SK-N-SH (cell line): ENCODE measurements around the gene SRGAP1. TPM values are rescaled to one million over a fixed set of nuclear protein-coding genes. Genes with fewer than 3 reads are reported as not detected.

ENCODE experiments used
- CTCF ChIA-PET: fragments of 300-600, 350-600 bp; formaldehyde crosslinking; extraction: SDS; loops from one replicate; lab custom pipeline; 2021; lab: Yijun Ruan, JAX
- POLR2A ChIA-PET: fragments of 350-600 bp; sonication (Branson Sonifier 250); formaldehyde crosslinking; extraction: SDS; loops from one replicate; lab custom pipeline; 2020; ENCODE audit warnings: antibody characterized with exemption, inconsistent platforms; lab: Yijun Ruan, JAX
- DNase-seq: peaks from one replicate; pipeline ENCODE4 v3.0.0; 2012
- H2AFZ ChIP-seq: fragments of 200-600 bp; sonication (generic); 2 replicates; pipeline ENCODE4 v1.8.1; 2016; ENCODE audit warnings: antibody characterized with exemption, mild to moderate bottlenecking, low read depth
- H3F3A ChIP-seq: fragments of 200-600 bp; sonication (generic); replicated peaks from 2 replicates; pipeline ENCODE3; 2016; ENCODE audit warnings: antibody characterized with exemption, mild to moderate bottlenecking; ENCODE audit not compliant: insufficient read depth
- H3K27ac ChIP-seq, 2 experiments: fragments of 200-500 bp in 1 of 2; fragments of 200-600 bp in 1 of 2; sonication (Bioruptor generic) in 1 of 2; sonication (generic), shearing (Covaris generic) in 1 of 2; 2 replicates each; pipeline versions ENCODE4 v1.5.1 to v1.6.1; 2014 to 2016; ENCODE audit warnings: low read depth in 2 of 2, inconsistent platforms in 1 of 2, low read length in 1 of 2, mild to moderate bottlenecking in 1 of 2, mixed read lengths in 1 of 2
- H3K27me3 ChIP-seq: fragments of 200-600 bp; sonication (generic), shearing (Covaris generic); 2 replicates; pipeline ENCODE4 v1.6.1; 2016; ENCODE audit warnings: mixed run types; ENCODE audit not compliant: insufficient read depth
- H3K36me3 ChIP-seq, 2 experiments: fragments of 200-500 bp in 1 of 2; fragments of 200-600 bp in 1 of 2; sonication (Bioruptor generic) in 1 of 2; sonication (generic) in 1 of 2; replicated peaks in 1 of 2; 2 replicates each; pipeline versions ENCODE3 to v1.5.1; 2014 to 2016; ENCODE audit warnings: low read length in 1 of 2, mild to moderate bottlenecking in 1 of 2; ENCODE audit not compliant: insufficient read depth in 2 of 2, control insufficient read depth in 1 of 2
- H3K4me1 ChIP-seq, 2 experiments: fragments of 200-500 bp in 1 of 2; fragments of 200-600 bp in 1 of 2; sonication (Bioruptor generic) in 1 of 2; sonication (generic), shearing (Covaris generic) in 1 of 2; 2 replicates each; pipeline versions ENCODE4 v1.5.1 to v1.6.1; 2014 to 2016; ENCODE audit warnings: low read depth in 1 of 2, low read length in 1 of 2, mixed run types in 1 of 2; ENCODE audit not compliant: insufficient read depth in 2 of 2, control insufficient read depth in 1 of 2
- H3K4me2 ChIP-seq: fragments of 200-600 bp; sonication (generic), shearing (Covaris generic); 2 replicates; pipeline ENCODE4 v1.6.1; 2017; ENCODE audit warnings: mixed run types
- H3K4me3 ChIP-seq, 2 experiments: fragments of 200-500 bp in 1 of 2; fragments of 200-600 bp in 1 of 2; sonication (Bioruptor generic) in 1 of 2; sonication (generic), shearing (Covaris generic) in 1 of 2; 2 replicates each; pipeline versions ENCODE4 v1.5.1 to v1.8.1; 2014 to 2016; ENCODE audit warnings: low read depth in 2 of 2, inconsistent platforms in 1 of 2, low read length in 1 of 2, mild to moderate bottlenecking in 1 of 2, mixed read lengths in 1 of 2, moderate library complexity in 1 of 2
- H3K79me2 ChIP-seq: fragments of 200-600 bp; sonication (generic); 2 replicates; pipeline ENCODE4 v1.8.1; 2017; ENCODE audit warnings: mild to moderate bottlenecking; ENCODE audit not compliant: insufficient read depth
- H3K9ac ChIP-seq: fragments of 200-600 bp; sonication (generic); 2 replicates; pipeline ENCODE4 v1.6.1; 2017; ENCODE audit warnings: mixed run types
- H3K9me2 ChIP-seq: fragments of 200-600 bp; sonication (generic); 2 replicates; pipeline ENCODE4 v1.6.1; 2017; ENCODE audit warnings: mixed run types
- H3K9me3 ChIP-seq: fragments of 200-600 bp; sonication (generic); 2 replicates; pipeline ENCODE4 v1.6.1; 2017; ENCODE audit warnings: mixed run types, mild to moderate bottlenecking, moderate library complexity
- H4K20me1 ChIP-seq: fragments of 200-600 bp; sonication (generic); 2 replicates; pipeline ENCODE4 v1.6.1; 2017; ENCODE audit warnings: mild to moderate bottlenecking, mixed run types; ENCODE audit not compliant: insufficient read depth
- CHD2 ChIP-seq: fragments of 150-350 bp; IDR thresholded peaks from 2 replicates; pipeline ENCODE4 v1.6.1; 2018; ENCODE audit warnings: low read length; ENCODE audit not compliant: partially characterized antibody
- ELF1 ChIP-seq: IDR thresholded peaks from 2 replicates; pipeline ENCODE4 v1.4.0; 2012
- EZH2phosphoT487 ChIP-seq: fragments of 200-600 bp; sonication (generic); IDR thresholded peaks from 2 replicates; pipeline ENCODE4 v1.6.1; 2017; ENCODE audit warnings: low read depth, mixed run types, mild to moderate bottlenecking, antibody characterized with exemption, moderate library complexity, borderline replicate concordance
- FOXJ3 ChIP-seq: sonication (generic); formaldehyde crosslinking; IDR thresholded peaks from 2 replicates; pipeline ENCODE4 v1.5.1; 2020; ENCODE audit warnings: mild to moderate bottlenecking, missing genetic modification reagents
- FOXM1 ChIP-seq: IDR thresholded peaks from 2 replicates; pipeline ENCODE4 v1.4.0; 2012; ENCODE audit warnings: low read depth, mild to moderate bottlenecking
- MEF2A ChIP-seq: IDR thresholded peaks from 2 replicates; pipeline ENCODE4 v1.4.0; 2012; ENCODE audit warnings: low read depth, borderline replicate concordance
- MXI1 ChIP-seq: IDR thresholded peaks from 2 replicates; pipeline ENCODE4 v1.6.1; 2012; ENCODE audit warnings: mild to moderate bottlenecking, low read depth, low read length, improper control_type of control experiment
- RFX5 ChIP-seq: IDR thresholded peaks from 2 replicates; pipeline ENCODE4 v1.6.1; 2012; ENCODE audit warnings: mild to moderate bottlenecking, improper control_type of control experiment, low read length
- SMC3 ChIP-seq: IDR thresholded peaks from 2 replicates; pipeline ENCODE4 v1.6.1; 2012; ENCODE audit warnings: low read depth, low read length, improper control_type of control experiment
- TAF1 ChIP-seq: IDR thresholded peaks from 2 replicates; pipeline ENCODE4 v1.6.1; 2012; ENCODE audit warnings: low read depth, mild to moderate bottlenecking, low read length, moderate library complexity, borderline replicate concordance
- TEAD4 ChIP-seq: IDR thresholded peaks from 2 replicates; pipeline ENCODE4 v1.4.0; 2012; ENCODE audit warnings: mild to moderate bottlenecking, borderline replicate concordance; ENCODE audit not compliant: insufficient read depth
- YY1 ChIP-seq: IDR thresholded peaks from 2 replicates; pipeline ENCODE4 v1.4.0; 2012; ENCODE audit warnings: low read depth, mild to moderate bottlenecking
- WGBS: methylation state at CpG from one replicate; pipeline ENCODE4 v1.1.6; 2017; ENCODE audit warnings: low lambda C conversion rate; 5-methylcytosine and 5-hydroxymethylcytosine counted together
- polyA plus RNA-seq, 3 experiments: library from polyadenylated mRNA; depleted of rRNA; stranded (reverse); fragments of >200 nt; gene quantifications; 2 replicates each; pipeline ENCODE4 v1.2.3, GENCODE V29; 2012
- TF ChIP-seq, protein P1 (sequence below): IDR thresholded peaks from 2 replicates; pipeline ENCODE4 v1.4.0; 2012; ENCODE audit warnings: low read depth
- TF ChIP-seq, protein P2 (sequence below): fragments of 150-350 bp; IDR thresholded peaks from 2 replicates; pipeline ENCODE4 v1.6.1; 2016; ENCODE audit warnings: mild to moderate bottlenecking, low read depth, low read length
- TF ChIP-seq, protein P3 (sequence below): fragments of 200-600 bp; sonication (generic); IDR thresholded peaks from 2 replicates; pipeline ENCODE4 v1.6.1; 2017; ENCODE audit warnings: antibody characterized with exemption, mild to moderate bottlenecking, moderate library complexity
- TF ChIP-seq, protein P4 (sequence below): IDR thresholded peaks from 2 replicates; pipeline ENCODE4 v1.4.0; 2012; ENCODE audit warnings: low read depth, borderline replicate concordance

SRGAP1 gene
- polyA plus RNA-seq, 1 of the 3 experiments (the other 2 are of a cell fraction), result 2.6 TPM

DNA sequence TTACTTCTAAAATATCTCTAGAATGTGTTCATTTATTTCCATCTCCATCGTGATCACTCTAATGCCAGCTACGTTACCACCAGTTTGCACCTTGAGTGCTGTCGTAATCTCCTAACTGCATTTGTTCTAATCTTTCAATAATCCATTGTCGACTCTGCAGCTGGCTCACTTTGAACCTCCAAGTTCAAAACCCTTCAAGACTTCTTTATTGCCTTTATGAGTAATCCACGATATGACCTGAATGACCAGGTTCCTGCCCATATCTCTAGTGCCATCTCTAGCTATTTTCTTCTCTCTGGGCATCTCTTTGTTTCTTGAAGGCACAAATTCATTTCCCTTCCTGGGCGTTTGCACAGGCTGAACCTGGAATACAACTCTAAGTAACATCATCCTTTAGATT lies 76.7 kb downstream of the SRGAP1 start:
- 90% methylated on average over 6 of the region's 6 CpGs for WGBS
- no peak overlapping the region for H3K4me3 ChIP-seq
- no peak overlapping the region for H3K9ac ChIP-seq
- H3K27me3 ChIP-seq, result no peaks in the 10 kb centered on the region
- H3F3A ChIP-seq, result peaks cover 16% of the 10 kb centered on the region
- no peak overlapping the region for H3K27ac ChIP-seq
- peaks cover 10 to 30% of the 10 kb centered on the region in 2 experiments for H3K4me1 ChIP-seq
- POLR2A ChIA-PET, result no interaction called here
- H3K9me2 ChIP-seq, result no peaks in the 10 kb centered on the region
- H3K36me3 ChIP-seq, result no peaks in the 10 kb centered on the region
- CTCF ChIA-PET, result interaction anchor here (1.0 to 1.7 kb wide), 2 partner anchors 17 to 77 kb away, joined by 3 to 4 read pairs; no protein-coding TSS in a partner anchor
- peaks cover 82% of the 10 kb centered on the region for H3K79me2 ChIP-seq
- H3K4me2 ChIP-seq, result no peak overlapping the region
- H2AFZ ChIP-seq, result no peak overlapping the region
- DNase-seq, result no peak
- TF ChIP-seq, protein P1, sequence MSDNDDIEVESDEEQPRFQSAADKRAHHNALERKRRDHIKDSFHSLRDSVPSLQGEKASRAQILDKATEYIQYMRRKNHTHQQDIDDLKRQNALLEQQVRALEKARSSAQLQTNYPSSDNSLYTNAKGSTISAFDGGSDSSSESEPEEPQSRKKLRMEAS, result no peak
- no peak for TF ChIP-seq YY1
- TF ChIP-seq TEAD4, result no peak
- TF ChIP-seq, protein P2, sequence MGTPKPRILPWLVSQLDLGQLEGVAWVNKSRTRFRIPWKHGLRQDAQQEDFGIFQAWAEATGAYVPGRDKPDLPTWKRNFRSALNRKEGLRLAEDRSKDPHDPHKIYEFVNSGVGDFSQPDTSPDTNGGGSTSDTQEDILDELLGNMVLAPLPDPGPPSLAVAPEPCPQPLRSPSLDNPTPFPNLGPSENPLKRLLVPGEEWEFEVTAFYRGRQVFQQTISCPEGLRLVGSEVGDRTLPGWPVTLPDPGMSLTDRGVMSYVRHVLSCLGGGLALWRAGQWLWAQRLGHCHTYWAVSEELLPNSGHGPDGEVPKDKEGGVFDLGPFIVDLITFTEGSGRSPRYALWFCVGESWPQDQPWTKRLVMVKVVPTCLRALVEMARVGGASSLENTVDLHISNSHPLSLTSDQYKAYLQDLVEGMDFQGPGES, result no peak
- no peak for TF ChIP-seq EZH2phosphoT487
- H3K9me3 ChIP-seq, result no peaks in the 10 kb centered on the region
- H4K20me1 ChIP-seq, result no peaks in the 10 kb centered on the region

DNA sequence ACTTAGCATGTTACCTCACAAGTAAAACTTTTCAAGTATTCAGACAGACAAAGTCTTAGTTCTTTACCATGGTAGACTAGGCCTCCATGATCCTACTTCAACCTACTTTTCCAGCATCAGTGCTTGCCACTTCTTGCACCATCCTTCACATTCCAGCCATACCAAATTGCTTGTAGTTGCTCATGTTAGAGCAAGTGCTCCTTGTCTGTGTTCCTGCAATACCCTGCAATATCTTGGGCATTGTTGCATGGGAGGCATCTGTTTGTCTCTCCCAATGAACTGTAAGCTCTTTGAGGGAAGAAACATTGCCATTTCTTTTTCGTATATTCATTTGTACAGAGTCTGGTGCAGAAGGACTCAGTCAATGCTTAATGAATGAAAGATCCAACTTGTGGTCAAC lies 78.0 kb downstream of the SRGAP1 start:
- Histone ChIP-seq H3K36me3 (no peaks in the 10 kb centered on the region), H2AFZ (no peak overlapping the region), H3K9me3 (no peaks in the 10 kb centered on the region), H3K79me2 (peaks cover 70% of the 10 kb centered on the region), H3K27ac (no peak overlapping the region), H3K4me2 (no peak overlapping the region), H3K4me1 (peaks cover 5 to 18% of the 10 kb centered on the region in 2 experiments; a peak in 3 of 4 replicates), H3K4me3 (no peak overlapping the region), H3K27me3 (no peaks in the 10 kb centered on the region), H3K9me2 (no peaks in the 10 kb centered on the region), H3K9ac (no peak overlapping the region), H3F3A (peaks cover 11% of the 10 kb centered on the region), H4K20me1 (no peaks in the 10 kb centered on the region)
- 100% methylated on average over 1 of the region's 1 CpG for WGBS
- TF ChIP-seq SMC3, result no peak
- TF ChIP-seq MEF2A, result no peak
- no peak for TF ChIP-seq TAF1
- TF ChIP-seq ELF1, result no peak
- no peak for DNase-seq
- ChIA-PET POLR2A (no interaction called here), CTCF (interaction anchor here (2.1 kb wide), 1 partner anchor 11 kb away, joined by 6 read pairs; no protein-coding TSS in a partner anchor)

DNA sequence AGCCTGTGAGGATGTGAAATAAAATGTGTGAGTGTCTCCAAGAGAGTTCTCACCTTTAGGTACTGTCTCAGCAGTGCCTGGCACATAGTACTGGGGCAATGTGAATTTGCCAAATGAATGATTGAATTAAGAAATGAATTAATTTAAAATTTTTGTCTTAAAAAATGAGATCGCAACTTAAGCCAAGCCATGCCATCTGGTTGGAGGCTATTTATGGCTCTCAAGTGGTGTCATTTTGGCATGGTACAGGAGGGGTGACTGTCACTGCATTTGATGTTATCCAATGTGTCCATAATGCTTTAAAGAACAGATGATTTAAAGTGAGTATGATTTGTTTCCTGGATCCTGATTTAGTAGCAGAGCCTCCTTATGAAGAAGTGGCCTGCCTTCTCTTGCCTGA lies 80.3 kb downstream of the SRGAP1 start:
- Histone ChIP-seq H3K27me3 (no peaks in the 10 kb centered on the region), H3K27ac (no peak overlapping the region; a peak in 1 of 4 replicates), H3K9me2 (no peaks in the 10 kb centered on the region), H4K20me1 (no peaks in the 10 kb centered on the region), H3K9ac (no peak overlapping the region), H3K4me3 (no peak overlapping the region), H2AFZ (no peak overlapping the region), H3K4me1 (peaks cover 3 to 5% of the 10 kb centered on the region in 2 experiments; a peak in 3 of 4 replicates), H3K4me2 (no peak overlapping the region), H3K36me3 (no peaks in the 10 kb centered on the region), H3K9me3 (no peaks in the 10 kb centered on the region)
- no peak for DNase-seq
- CTCF ChIA-PET, result interaction anchor here (0.9 kb wide), 1 partner anchor 36 kb away, joined by 3 read pairs; no protein-coding TSS in a partner anchor
- WGBS, result 92% methylated on average over 1 of the region's 1 CpG
- TF ChIP-seq TAF1, result no peak
- TF ChIP-seq FOXM1, result no peak
- no peak for TF ChIP-seq MXI1
- TF ChIP-seq SMC3, result no peak
- TF ChIP-seq ELF1, result no peak
- TF ChIP-seq, protein P1, result no peak
- TF ChIP-seq CHD2, result no peak
- no peak for TF ChIP-seq FOXJ3 (CRISPR knock-in tag)
- TF ChIP-seq, protein P3, sequence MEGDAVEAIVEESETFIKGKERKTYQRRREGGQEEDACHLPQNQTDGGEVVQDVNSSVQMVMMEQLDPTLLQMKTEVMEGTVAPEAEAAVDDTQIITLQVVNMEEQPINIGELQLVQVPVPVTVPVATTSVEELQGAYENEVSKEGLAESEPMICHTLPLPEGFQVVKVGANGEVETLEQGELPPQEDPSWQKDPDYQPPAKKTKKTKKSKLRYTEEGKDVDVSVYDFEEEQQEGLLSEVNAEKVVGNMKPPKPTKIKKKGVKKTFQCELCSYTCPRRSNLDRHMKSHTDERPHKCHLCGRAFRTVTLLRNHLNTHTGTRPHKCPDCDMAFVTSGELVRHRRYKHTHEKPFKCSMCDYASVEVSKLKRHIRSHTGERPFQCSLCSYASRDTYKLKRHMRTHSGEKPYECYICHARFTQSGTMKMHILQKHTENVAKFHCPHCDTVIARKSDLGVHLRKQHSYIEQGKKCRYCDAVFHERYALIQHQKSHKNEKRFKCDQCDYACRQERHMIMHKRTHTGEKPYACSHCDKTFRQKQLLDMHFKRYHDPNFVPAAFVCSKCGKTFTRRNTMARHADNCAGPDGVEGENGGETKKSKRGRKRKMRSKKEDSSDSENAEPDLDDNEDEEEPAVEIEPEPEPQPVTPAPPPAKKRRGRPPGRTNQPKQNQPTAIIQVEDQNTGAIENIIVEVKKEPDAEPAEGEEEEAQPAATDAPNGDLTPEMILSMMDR, result no peak
- TF ChIP-seq, protein P4, sequence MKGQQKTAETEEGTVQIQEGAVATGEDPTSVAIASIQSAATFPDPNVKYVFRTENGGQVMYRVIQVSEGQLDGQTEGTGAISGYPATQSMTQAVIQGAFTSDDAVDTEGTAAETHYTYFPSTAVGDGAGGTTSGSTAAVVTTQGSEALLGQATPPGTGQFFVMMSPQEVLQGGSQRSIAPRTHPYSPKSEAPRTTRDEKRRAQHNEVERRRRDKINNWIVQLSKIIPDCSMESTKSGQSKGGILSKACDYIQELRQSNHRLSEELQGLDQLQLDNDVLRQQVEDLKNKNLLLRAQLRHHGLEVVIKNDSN, result no peak
- no peak for TF ChIP-seq TEAD4
- TF ChIP-seq RFX5, result no peak
- TF ChIP-seq, all 33 proteins: peak for 0
- Histone ChIP-seq H3F3A (peaks cover 4% of the 10 kb centered on the region), H3K79me2 (peaks cover 64% of the 10 kb centered on the region)
- POLR2A ChIA-PET, result no interaction called here
